ENCODE measurements around the gene GP1BB.
"Not testable (repeated sequence)": the region's sequence is repeated elsewhere in the genome, so short reads cannot be mapped to it uniquely, and the experiment has no call there.

GP1BB gene

DNA sequence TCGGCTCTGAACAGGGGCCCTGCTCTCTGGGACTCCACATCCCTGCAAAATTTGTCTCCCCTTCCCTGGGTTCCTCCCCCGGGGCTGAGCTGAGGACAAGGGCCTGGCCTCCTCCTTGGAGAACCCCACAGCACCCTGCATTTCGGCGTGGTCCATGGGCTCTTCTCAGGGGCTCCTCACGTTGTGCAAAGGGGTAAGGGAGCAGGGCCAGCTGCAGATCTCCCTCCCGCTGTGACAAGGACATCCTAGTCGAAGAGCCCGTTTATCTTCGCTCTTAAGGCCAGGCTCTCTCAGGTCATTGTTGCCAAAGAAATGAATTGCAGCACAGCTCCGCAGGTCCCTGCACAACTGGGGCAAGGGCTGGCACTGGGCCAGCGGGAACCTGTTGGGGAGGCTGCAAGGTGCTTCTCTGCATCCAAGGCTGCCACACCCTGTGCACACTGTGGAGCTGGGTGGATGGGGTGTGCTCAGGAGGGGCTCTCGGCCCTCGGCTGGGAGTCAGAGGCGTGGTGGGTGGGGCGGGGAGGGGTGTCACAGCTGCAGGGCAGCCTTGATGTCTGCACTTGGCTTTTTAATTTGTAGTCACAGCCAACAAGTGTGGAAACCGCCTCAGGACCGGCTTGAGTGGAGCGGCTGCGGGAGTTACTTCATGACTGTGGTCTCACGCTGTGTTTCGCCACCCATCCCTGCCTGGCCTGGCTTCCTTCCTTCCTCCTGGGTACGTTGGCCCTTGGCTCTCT lies 35.6 kb upstream of the GP1BB start:
- H3K9me3 Mint-ChIP-seq = no peaks in the 10 kb centered on the region
- no peaks in the 10 kb centered on the region for H3K4me1 Mint-ChIP-seq
- no peak for DNase-seq
- H3K27ac Mint-ChIP-seq = no peak overlapping the region
- H3K36me3 Mint-ChIP-seq = no peaks in the 10 kb centered on the region
- H3K4me3 Mint-ChIP-seq = no peak overlapping the region
- CTCF ChIA-PET = no interaction called here
- peaks cover 46% of the 10 kb centered on the region for H3K27me3 Mint-ChIP-seq

DNA sequence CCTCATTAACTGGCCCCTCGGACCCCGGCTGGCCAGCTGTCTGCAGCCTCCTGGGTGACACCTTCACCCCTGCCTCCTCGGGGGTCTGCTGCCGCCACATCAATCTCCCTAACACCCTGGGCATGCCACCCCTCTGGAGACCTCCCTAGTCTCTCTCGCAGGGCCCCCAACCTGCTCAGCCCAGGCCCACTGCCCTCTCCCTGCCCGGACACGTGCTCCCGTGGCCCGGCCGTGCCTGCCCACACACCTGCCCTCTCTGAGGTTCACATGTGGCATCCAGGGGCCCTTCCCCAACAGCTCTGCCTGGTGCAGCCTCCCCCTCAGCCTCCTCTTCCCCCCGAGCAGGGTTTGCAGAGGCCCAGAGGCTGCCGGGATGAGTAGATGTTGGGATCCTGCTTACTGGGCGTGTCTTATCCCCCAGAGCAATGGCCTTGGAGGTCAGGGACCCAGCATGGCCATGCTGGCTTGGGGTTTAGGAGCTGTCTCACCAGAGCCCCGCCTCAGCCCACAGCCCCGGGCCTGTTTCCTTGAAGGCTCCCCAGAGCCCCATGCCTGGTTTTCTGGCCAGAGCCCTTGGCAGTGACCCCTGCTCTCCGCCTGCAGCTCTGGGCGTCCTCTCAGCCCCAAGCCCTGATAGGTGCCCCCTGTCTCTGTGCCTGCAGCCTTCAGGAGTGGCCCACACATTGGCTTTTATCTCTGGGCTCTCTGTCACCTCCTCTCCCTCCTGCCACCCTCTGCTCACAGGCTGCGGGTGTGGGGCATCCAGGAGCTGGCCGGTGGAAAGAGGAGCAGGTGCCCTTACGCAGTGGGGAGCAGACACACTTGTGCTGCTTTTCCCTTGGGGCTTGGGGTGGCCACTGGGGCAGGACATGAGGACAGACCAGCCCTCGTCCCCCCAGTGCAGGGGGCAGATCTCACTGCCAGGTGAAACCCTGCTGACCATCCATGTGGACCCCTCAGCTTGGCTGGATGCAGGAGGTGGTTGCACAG lies 34.7 kb upstream of the GP1BB start:
- H3K9me3 Mint-ChIP-seq = no peaks in the 10 kb centered on the region
- no peaks in the 10 kb centered on the region for H3K36me3 Mint-ChIP-seq
- DNase-seq = no peak
- CTCF ChIA-PET = interaction anchor here (2.0 kb wide), 1 partner anchor 9 kb away, joined by 11 read pairs; no protein-coding TSS in a partner anchor
- H3K27me3 Mint-ChIP-seq = peaks cover 42% of the 10 kb centered on the region
- no peak overlapping the region for H3K4me3 Mint-ChIP-seq
- no peak overlapping the region for H3K27ac Mint-ChIP-seq
- no peaks in the 10 kb centered on the region for H3K4me1 Mint-ChIP-seq

GRCh38 chr22:19689408-19689807 lies 33.9 kb upstream of the GP1BB start:
- no peak overlapping the region for H3K4me3 Mint-ChIP-seq
- peaks cover 40% of the 10 kb centered on the region for H3K27me3 Mint-ChIP-seq
- no peaks in the 10 kb centered on the region for H3K4me1 Mint-ChIP-seq
- CTCF ChIA-PET = interaction anchor here (0.6 to 2.0 kb wide), 2 partner anchors 10 to 12 kb away, joined by 4 to 11 read pairs; no protein-coding TSS in a partner anchor
- H3K36me3 Mint-ChIP-seq = no peaks in the 10 kb centered on the region
- H3K27ac Mint-ChIP-seq = no peak overlapping the region
- no peak for DNase-seq
- H3K9me3 Mint-ChIP-seq = no peaks in the 10 kb centered on the region

- Mint-ChIP-seq H3K4me3 (no peak overlapping the region), H3K36me3 (no peaks in the 10 kb centered on the region), H3K27ac (no peak overlapping the region), H3K27me3 (peaks cover 34% of the 10 kb centered on the region), H3K9me3 (no peaks in the 10 kb centered on the region), H3K4me1 (no peaks in the 10 kb centered on the region)
- DNase-seq = no peak
- CTCF ChIA-PET = interaction anchor here (2.0 kb wide), 1 partner anchor 12 kb away, joined by 11 read pairs; no protein-coding TSS in a partner anchor
Measured at GRCh38 chr22:19691007-19691720, 32.2 kb upstream of the GP1BB start.

DNA sequence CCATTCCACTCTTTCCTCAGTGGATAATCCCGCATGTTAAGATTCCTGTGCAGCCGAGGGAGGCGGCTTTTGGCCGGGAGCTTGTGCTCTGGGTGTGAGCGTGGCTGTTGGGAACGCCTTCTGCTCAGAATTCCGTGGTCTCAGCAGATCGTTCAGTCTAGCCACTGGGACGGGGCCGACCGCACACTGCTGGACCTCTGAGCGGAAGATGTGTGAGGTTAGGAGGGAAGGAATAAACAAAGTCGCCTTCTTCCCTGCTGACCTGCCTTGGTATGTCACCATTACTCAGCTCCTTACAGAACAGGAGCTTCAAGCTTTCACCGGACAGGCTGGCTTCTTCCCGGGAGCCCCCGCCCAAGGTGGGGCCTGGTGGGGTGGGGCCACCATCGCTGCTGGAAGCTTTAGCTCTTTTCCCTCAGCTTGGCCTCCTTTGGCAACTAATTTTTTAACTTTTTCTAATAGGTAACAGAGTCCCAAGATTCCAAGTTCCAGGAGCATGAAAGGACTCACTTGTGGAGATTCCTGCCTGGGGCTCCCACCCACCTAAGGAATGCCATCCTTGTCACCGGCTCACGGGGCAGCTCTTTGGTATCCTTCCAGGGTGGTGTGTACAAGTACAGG lies 31.5 kb upstream of the GP1BB start:
- H3K4me1 Mint-ChIP-seq = no peaks in the 10 kb centered on the region
- H3K27me3 Mint-ChIP-seq = peaks cover 34% of the 10 kb centered on the region
- no peak overlapping the region for H3K4me3 Mint-ChIP-seq
- CTCF ChIA-PET = no interaction called here
- H3K36me3 Mint-ChIP-seq = no peaks in the 10 kb centered on the region
- H3K27ac Mint-ChIP-seq = no peak overlapping the region
- DNase-seq = no peak
- H3K9me3 Mint-ChIP-seq = no peaks in the 10 kb centered on the region

DNA sequence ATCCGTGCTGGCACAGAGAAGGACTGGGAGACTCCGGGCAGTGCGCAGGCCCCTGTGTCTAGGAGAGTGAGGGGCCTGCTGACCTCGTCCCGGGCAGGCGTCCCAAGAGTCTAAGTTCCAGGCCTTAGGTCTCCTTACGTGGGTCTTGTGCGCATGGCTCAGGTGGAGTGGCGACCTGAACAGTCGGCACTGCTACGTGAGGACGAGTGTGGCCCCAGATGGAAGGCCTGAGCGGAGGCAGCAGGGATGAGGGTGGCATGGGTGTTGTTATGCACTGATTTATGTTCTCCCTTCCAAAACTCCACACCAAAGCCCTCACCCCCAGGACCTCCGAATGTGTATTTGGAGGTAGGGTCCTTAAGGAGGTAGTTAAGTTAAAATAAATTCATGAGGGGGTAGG lies 29.8 kb upstream of the GP1BB start:
- CTCF ChIA-PET = no interaction called here
- Mint-ChIP-seq H3K4me3 (no peak overlapping the region), H3K4me1 (no peaks in the 10 kb centered on the region), H3K9me3 (no peaks in the 10 kb centered on the region), H3K27me3 (peaks cover 28% of the 10 kb centered on the region), H3K36me3 (no peaks in the 10 kb centered on the region), H3K27ac (no peak overlapping the region)
- no peak for DNase-seq

DNA sequence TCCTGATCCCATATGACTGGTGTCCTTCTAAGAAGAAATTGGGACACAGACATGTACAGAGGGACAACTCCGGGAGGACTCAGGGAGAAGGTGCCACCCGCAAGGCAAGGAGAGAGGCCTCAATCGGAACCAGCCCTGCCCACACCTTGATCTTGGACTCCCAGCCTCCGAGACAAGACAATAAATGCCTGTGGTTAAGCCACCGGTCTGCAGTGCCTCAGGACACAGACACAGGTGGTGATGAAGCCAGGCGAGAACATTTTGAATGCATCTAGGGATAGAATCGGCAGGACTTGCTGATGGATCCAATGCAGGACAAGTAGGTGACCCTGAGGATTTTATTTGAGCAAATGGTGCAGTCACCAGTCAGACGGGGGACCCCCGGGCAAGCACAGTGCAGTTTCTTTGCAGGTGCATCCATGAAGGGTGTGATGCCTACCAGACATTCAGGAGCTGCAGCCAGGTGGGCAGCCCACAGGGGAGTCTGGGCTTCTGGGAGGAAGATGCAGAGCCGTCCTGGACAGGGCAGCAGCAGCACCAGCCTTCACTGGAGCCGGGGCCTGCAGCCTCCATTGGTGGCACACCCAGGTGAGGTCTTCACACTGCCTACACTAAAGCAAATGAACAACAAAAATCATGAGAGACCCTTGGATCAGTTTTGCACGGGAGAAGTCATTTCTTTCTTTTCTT lies 29.2 kb upstream of the GP1BB start:
- H3K27me3 Mint-ChIP-seq = peaks cover 27% of the 10 kb centered on the region
- no peak overlapping the region for H3K4me3 Mint-ChIP-seq
- DNase-seq = no peak
- no peak overlapping the region for H3K27ac Mint-ChIP-seq
- CTCF ChIA-PET = no interaction called here
- H3K4me1 Mint-ChIP-seq = no peaks in the 10 kb centered on the region
- no peaks in the 10 kb centered on the region for H3K9me3 Mint-ChIP-seq
- H3K36me3 Mint-ChIP-seq = no peaks in the 10 kb centered on the region

- Mint-ChIP-seq H3K4me3 (no peak overlapping the region), H3K27me3 (peaks cover 22% of the 10 kb centered on the region), H3K4me1 (no peaks in the 10 kb centered on the region), H3K9me3 (no peaks in the 10 kb centered on the region), H3K27ac (no peak overlapping the region), H3K36me3 (no peaks in the 10 kb centered on the region)
- no peak for DNase-seq
- CTCF ChIA-PET = no interaction called here
Measured at GRCh38 chr22:19694696-19695095, 28.6 kb upstream of the GP1BB start.

DNA sequence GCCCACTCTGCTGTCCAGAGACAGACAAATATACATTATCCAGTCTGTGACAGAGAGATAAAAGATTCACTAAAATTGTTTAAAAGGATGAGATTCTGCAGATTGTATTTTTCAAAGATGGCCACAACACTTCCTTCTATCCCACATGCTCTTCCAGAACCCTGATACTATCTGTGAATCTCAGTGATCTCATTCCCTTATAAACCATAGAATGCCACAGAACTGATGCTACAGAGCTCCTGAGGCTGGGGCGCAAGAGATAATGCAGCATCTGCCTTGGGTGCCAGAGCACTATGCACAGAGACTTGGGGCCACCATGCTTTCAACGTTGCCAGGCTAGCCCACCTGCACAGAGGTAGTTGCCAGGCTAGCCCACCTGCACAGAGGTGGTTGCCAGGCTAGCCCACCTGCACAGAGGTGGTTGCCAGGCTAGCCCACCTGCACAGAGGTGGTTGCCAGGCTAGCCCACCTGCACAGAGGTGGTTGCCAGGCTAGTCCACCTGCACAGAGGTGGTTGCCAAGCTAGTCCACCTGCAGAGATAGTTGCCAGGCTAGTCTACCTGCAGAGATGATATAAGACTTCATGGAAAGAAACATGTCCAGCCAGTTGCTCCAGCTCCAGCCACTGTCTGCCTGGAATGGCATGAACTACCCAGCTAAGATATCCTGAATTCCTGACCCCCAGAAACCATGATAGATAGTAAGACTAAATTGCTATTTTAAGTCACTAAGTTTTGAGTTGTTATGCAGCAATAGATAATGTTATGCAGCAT lies 26.6 kb upstream of the GP1BB start:
- H3K4me1 Mint-ChIP-seq = no peaks in the 10 kb centered on the region
- no peaks in the 10 kb centered on the region for H3K36me3 Mint-ChIP-seq
- H3K27ac Mint-ChIP-seq = no peak overlapping the region
- peaks cover 21% of the 10 kb centered on the region for H3K27me3 Mint-ChIP-seq
- no peaks in the 10 kb centered on the region for H3K9me3 Mint-ChIP-seq
- CTCF ChIA-PET = no interaction called here
- DNase-seq = no peak
- H3K4me3 Mint-ChIP-seq = no peak overlapping the region

DNA sequence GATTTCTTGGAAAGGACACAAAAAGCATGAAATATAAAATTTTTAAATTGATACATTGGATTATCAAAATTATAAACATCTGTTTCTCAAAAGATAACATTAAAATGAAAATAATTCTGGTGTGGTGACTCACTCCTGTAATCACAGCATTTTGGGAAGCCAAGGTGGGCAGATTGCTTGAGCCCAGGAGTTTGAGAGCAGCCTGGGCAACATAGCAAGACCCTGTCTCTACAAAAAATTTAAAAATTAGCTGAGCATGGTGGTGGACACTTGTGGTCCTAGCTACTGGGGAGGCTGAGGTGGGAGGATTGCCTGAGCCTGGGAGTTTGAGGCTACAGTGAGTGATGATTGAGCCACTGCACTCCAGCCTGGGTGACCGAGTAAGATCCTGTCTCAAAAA lies 25.5 kb upstream of the GP1BB start:
- H3K9me3 Mint-ChIP-seq, H3K27ac Mint-ChIP-seq, CTCF ChIA-PET, DNase-seq, H3K4me1 Mint-ChIP-seq, H3K36me3 Mint-ChIP-seq, H3K4me3 Mint-ChIP-seq: not testable (repeated sequence)
- H3K27me3 Mint-ChIP-seq = peaks cover 28% of the 10 kb centered on the region

DNA sequence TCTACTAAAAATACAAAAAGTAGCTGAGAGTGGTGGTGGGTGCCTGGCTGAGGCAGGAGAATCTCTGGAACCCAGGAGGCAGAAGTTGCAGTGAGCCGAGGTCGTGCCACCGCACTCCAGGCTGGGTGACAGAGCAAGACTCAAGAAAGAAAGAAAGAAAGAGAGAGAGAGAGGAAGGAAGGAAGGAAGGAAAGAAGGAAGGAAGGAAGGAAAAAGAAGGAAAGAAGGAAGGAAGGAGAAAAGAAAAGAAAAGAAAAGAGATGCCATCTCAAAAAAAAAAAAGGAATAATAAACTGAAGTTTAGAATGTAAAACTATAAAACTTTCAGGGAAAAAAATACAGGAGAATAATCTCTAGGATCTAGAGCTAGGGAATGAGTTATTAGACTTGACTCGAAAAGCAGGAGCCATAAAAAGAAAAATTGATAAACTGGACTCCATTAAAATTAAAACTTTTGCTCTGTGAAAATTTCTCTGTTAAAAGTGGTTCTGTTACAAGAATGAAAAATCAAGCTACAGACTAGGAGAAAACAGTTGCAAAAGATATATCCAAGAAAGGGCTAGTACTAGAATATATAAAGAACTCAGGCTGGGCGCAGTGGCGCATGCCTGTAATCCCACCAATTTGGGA lies 22.4 kb upstream of the GP1BB start:
- Mint-ChIP-seq H3K4me1 (no peaks in the 10 kb centered on the region), H3K4me3 (no peak overlapping the region), H3K36me3 (no peaks in the 10 kb centered on the region), H3K27me3 (peaks cover 48% of the 10 kb centered on the region), H3K27ac (no peak overlapping the region), H3K9me3 (no peaks in the 10 kb centered on the region)
- DNase-seq = no peak
- CTCF ChIA-PET = interaction anchor here (0.6 kb wide), 2 partner anchors 11 to 310 kb away, joined by 3 to 4 read pairs; no protein-coding TSS in a partner anchor

- H3K4me1 Mint-ChIP-seq = no peaks in the 10 kb centered on the region
- H3K27ac Mint-ChIP-seq = no peak overlapping the region
- peaks cover 48% of the 10 kb centered on the region for H3K27me3 Mint-ChIP-seq
- no peak overlapping the region for H3K4me3 Mint-ChIP-seq
- H3K9me3 Mint-ChIP-seq = no peaks in the 10 kb centered on the region
- H3K36me3 Mint-ChIP-seq = no peaks in the 10 kb centered on the region
- CTCF ChIA-PET = interaction anchor here (0.6 to 0.9 kb wide), 3 partner anchors 12 to 309 kb away, joined by 3 to 4 read pairs (median 3); no protein-coding TSS in a partner anchor
- DNase-seq = no peak
Measured at GRCh38 chr22:19701420-19702145, 21.8 kb upstream of the GP1BB start.
